ENCODE measurements around the gene COQ10A.
"Not testable (repeated sequence)": the region's sequence is repeated elsewhere in the genome, so short reads cannot be mapped to it uniquely, and the experiment has no call there.

COQ10A gene

DNA sequence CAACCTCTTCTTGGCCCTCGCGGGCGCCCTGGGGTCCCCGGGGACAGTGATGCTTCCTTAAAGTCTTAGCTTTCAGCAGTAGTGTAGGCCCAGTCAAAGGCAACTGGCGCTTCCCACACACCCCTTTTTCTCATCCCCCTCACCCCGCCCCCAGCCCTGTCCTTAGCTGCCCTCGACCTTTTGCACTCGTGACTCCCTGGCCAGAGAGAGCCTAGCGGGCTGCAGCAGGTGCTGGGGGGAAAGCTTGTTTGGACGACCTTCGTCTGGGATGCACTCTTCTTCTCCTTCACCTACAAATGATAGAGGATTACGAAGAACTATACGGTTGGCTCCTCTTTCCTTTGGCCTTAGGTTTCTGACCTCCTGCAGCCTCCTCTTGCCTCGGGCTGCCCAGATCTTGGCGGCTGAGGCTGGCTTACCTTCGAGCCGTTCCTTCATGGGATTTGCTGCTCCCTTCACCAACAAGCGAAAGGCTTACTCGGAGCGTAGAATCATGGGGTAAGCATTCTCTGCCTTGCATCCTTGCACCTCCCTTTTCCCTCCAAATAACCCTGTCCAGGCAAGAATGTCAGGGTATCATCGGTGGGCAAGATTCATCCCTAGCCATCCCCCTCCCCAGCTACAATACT, 815 bp downstream of the COQ10A start:
- no peak for DNase-seq (ENCODE audit: extremely low read depth, low read depth)
- TF ChIP-seq CTCF (IDR thresholded peaks at IDR 0.05; ENCODE audit: low read depth, low read length): no peak

GRCh38 chr12:56271031-56271430, 4.3 kb downstream of the COQ10A start:
- no peak for DNase-seq (ENCODE audit: extremely low read depth, low read depth)
- peak; percentile 53 for TF ChIP-seq CTCF (IDR thresholded peaks at IDR 0.05; ENCODE audit: low read depth, low read length)

DNA sequence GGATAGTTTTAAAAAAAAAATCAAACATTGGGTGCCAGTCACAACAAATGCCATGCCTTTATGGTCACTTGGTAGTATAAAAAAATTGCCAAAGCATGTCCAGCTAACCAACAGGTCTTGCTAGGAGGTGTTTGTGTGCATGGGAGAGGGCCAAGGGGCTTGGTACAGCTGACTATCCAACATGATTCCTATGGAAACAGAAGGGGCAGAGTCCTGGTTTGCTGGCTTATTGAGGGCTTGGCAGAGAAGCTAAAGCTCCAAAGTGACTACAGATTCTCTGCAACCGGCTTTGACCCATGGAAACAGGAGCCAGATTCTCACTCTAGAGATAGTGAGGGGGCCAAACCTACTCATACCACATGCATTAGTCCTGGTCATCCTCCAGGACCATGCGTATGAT, 5.7 kb downstream of the COQ10A start:
- not testable (repeated sequence) for DNase-seq (ENCODE audit: extremely low read depth, low read depth)

DNA sequence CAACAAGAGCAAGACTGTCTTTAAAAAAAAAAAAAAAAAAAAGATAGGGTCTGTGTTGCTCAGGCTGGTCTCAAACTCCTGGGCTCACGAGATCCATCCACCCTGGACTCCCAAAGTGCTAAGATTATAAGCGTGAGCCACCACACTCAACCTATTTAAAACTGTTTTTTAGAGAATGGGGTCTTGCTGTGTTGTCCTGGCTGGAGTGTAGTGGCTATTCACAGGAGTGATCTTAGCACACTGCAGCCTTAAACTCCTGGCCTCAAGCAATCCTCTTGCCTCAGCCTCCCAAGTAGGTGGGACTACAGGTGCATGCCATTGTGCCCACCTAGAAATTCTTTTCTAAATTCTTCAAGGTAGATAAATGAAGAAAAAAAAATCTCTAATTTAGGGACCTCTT, 7.6 kb downstream of the COQ10A start:
- TF ChIP-seq CTCF (IDR thresholded peaks at IDR 0.05; ENCODE audit: low read depth, low read length): no peak
- no peak for DNase-seq (ENCODE audit: extremely low read depth, low read depth)

GRCh38 chr12:56278905-56279304, 12.2 kb downstream of the COQ10A start:
- DNase-seq (ENCODE audit: extremely low read depth, low read depth): no peak
- no peak for TF ChIP-seq CTCF (IDR thresholded peaks at IDR 0.05; ENCODE audit: low read depth, low read length)

- no peak for DNase-seq (ENCODE audit: extremely low read depth, low read depth)
- no peak for TF ChIP-seq CTCF (IDR thresholded peaks at IDR 0.05; ENCODE audit: low read depth, low read length)
Measured at GRCh38 chr12:56280849-56281248, 14.1 kb downstream of the COQ10A start.

GRCh38 chr12:56282030-56282429, 15.3 kb downstream of the COQ10A start:
- TF ChIP-seq CTCF (IDR thresholded peaks at IDR 0.05; ENCODE audit: low read depth, low read length): no peak
- DNase-seq (ENCODE audit: extremely low read depth, low read depth): no peak

- no peak for TF ChIP-seq CTCF (IDR thresholded peaks at IDR 0.05; ENCODE audit: low read depth, low read length)
- no peak for DNase-seq (ENCODE audit: extremely low read depth, low read depth)
Measured at GRCh38 chr12:56282579-56282978, 15.8 kb downstream of the COQ10A start.

- not testable (repeated sequence) for DNase-seq (ENCODE audit: extremely low read depth, low read depth)
Measured at GRCh38 chr12:56284263-56284662, 17.5 kb downstream of the COQ10A start.
